Activated B cell treated with CpG ODN at 0.5 μM for 24 hours (primary cell): ENCODE results near the gene DEDD. TPM values are rescaled to one million over a fixed set of nuclear protein-coding genes. Genes with fewer than 3 reads are reported as not detected.

Source experiments
- ATAC-seq: fragments of 200-7000 bp; cut with Tn5 transposase; one replicate; pipeline ENCODE4 v1.10.0; 2021; ENCODE audit warnings: low read depth, mild to moderate bottlenecking, moderate library complexity
- CTCF ChIA-PET: fragments of 350-600 bp; sonication (Branson Sonifier 250); formaldehyde crosslinking; loops from one replicate; lab custom pipeline; 2021; ENCODE audit warnings: antibody characterized with exemption; lab: Charles Lee
- POLR2A ChIA-PET: fragments of 350-600 bp; sonication (Branson Sonifier 250); formaldehyde crosslinking; loops from one replicate; lab custom pipeline; 2021; ENCODE audit warnings: antibody characterized with exemption; lab: Charles Lee
- DNase-seq: peaks from one replicate; pipeline ENCODE4 v3.0.0; 2022
- H3K27ac Mint-ChIP-seq: one replicate; pipeline ENCODE4 v1.8.0; 2020; ENCODE audit warnings: mixed read lengths
- H3K27me3 Mint-ChIP-seq: one replicate; pipeline ENCODE4 v1.8.0; 2021; ENCODE audit warnings: mixed read lengths
- H3K36me3 Mint-ChIP-seq: one replicate; pipeline ENCODE4 v1.8.0; 2021; ENCODE audit warnings: low read depth, mixed read lengths
- H3K4me1 Mint-ChIP-seq: one replicate; pipeline ENCODE4 v1.8.0; 2021; ENCODE audit warnings: mixed read lengths
- H3K4me3 Mint-ChIP-seq: one replicate; pipeline ENCODE4 v1.8.0; 2020; ENCODE audit warnings: mild to moderate bottlenecking, mixed read lengths
- H3K9me3 Mint-ChIP-seq: one replicate; pipeline ENCODE4 v1.8.0; 2020; ENCODE audit warnings: mixed read lengths
- intact Hi-C: fragments of 100-400 bp; cut with micrococcal nuclease; formaldehyde crosslinking; loops from one replicate; pipeline ENCODE4 v1.15.1; 2024
- total RNA-seq: library from RNA; stranded (reverse); gene quantifications from 2 replicates; pipeline ENCODE4 v1.2.3, GENCODE V29; 2022
- TF ChIP-seq, protein P1 (sequence below): fragments of 200-600 bp; IDR thresholded peaks from one replicate; pipeline ENCODE4 v1.8.0; 2022; ENCODE audit warnings: antibody characterized with exemption, mild to moderate bottlenecking

Gene DEDD
- total RNA-seq, 1 donor from 2014 or later: 40.5 TPM

- TF ChIP-seq, protein P1, sequence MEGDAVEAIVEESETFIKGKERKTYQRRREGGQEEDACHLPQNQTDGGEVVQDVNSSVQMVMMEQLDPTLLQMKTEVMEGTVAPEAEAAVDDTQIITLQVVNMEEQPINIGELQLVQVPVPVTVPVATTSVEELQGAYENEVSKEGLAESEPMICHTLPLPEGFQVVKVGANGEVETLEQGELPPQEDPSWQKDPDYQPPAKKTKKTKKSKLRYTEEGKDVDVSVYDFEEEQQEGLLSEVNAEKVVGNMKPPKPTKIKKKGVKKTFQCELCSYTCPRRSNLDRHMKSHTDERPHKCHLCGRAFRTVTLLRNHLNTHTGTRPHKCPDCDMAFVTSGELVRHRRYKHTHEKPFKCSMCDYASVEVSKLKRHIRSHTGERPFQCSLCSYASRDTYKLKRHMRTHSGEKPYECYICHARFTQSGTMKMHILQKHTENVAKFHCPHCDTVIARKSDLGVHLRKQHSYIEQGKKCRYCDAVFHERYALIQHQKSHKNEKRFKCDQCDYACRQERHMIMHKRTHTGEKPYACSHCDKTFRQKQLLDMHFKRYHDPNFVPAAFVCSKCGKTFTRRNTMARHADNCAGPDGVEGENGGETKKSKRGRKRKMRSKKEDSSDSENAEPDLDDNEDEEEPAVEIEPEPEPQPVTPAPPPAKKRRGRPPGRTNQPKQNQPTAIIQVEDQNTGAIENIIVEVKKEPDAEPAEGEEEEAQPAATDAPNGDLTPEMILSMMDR: no peak
- ATAC-seq (no peak), DNase-seq (no peak)
- no peaks in the 10 kb centered on the region for H3K27me3 Mint-ChIP-seq
- H3K27ac Mint-ChIP-seq: no peak overlapping the region
- H3K9me3 Mint-ChIP-seq: no peaks in the 10 kb centered on the region
- peak overlapping the region; percentile 93 for H3K4me3 Mint-ChIP-seq
- intact Hi-C loops: loop anchor here (2.0 kb wide), 1 partner anchor 39 kb away; the partner anchor contains the start of genes NIT1 and PFDN2
- H3K36me3 Mint-ChIP-seq: peaks cover 56% of the 10 kb centered on the region
- H3K4me1 Mint-ChIP-seq: peaks cover 55% of the 10 kb centered on the region
- POLR2A ChIA-PET: interaction anchor here (0.7 to 3.2 kb wide), 7 partner anchors 8 to 90 kb away, joined by 3 to 13 read pairs (median 4); partner anchors contain the start of genes B4GALT3, DEDD, NDUFS2 and NIT1
- CTCF ChIA-PET: interaction anchor here (1.0 to 1.1 kb wide), 3 partner anchors 8 to 160 kb away, joined by 3 to 5 read pairs (median 3); partner anchors contain the start of gene PPOX
Observed at GRCh38 chr1:161157867-161158266, 25.4 kb upstream of the DEDD start.

GRCh38 chr1:161153682-161154337 is 21.3 kb upstream of the DEDD start, which contains the start of gene UFC1:
Gene UFC1 (plus strand): TSS chr1:161153978. CDS start chr1:161153998, 20 bp downstream.
- H3K4me1 Mint-ChIP-seq: peaks cover 21% of the 10 kb centered on the region
- ChIA-PET POLR2A (interaction anchor here (0.6 to 3.3 kb wide), 20 partner anchors 9 to 710 kb away, joined by 4 to 34 read pairs (median 6); partner anchors contain the start of genes ARHGAP30, B4GALT3, DEDD and F11R), CTCF (interaction anchor here (1.0 to 3.2 kb wide), 3 partner anchors 12 to 164 kb away, joined by 6 to 12 read pairs (median 7); partner anchors contain the start of gene PPOX)
- H3K36me3 Mint-ChIP-seq: peaks cover 29% of the 10 kb centered on the region
- ATAC-seq: peak; percentile 94
- peak within 1 kb of the TSS; percentile 100 for H3K27ac Mint-ChIP-seq
- no peaks in the 10 kb centered on the region for H3K27me3 Mint-ChIP-seq
- H3K9me3 Mint-ChIP-seq: no peaks in the 10 kb centered on the region
- TF ChIP-seq, protein P1: no peak
- peak within 1 kb of the TSS; percentile 99 for H3K4me3 Mint-ChIP-seq
- intact Hi-C loops: loop anchor here (1.0 kb wide), 4 partner anchors 12 to 85 kb away; partner anchors contain the start of genes ARHGAP30, DEDD and PPOX
- DNase-seq: peak; percentile 66

- Mint-ChIP-seq H3K9me3 (no peaks in the 10 kb centered on the region), H3K27me3 (no peaks in the 10 kb centered on the region), H3K4me3 (peak overlapping the region; percentile 99), H3K27ac (peak overlapping the region; percentile 100), H3K4me1 (peaks cover 19% of the 10 kb centered on the region), H3K36me3 (peaks cover 22% of the 10 kb centered on the region)
- POLR2A ChIA-PET: interaction anchor here (0.7 to 3.3 kb wide), 20 partner anchors 9 to 555 kb away, joined by 3 to 34 read pairs (median 6); partner anchors contain the start of genes ARHGAP30, B4GALT3, DEDD and F11R
- DNase-seq (no peak), ATAC-seq (peak; percentile 6)
- TF ChIP-seq, protein P1: no peak
- intact Hi-C loops: loop anchor here (1.0 kb wide), 4 partner anchors 13 to 84 kb away; partner anchors contain the start of genes ARHGAP30, DEDD and PPOX
- CTCF ChIA-PET: interaction anchor here (1.0 to 3.2 kb wide), 3 partner anchors 12 to 163 kb away, joined by 6 to 12 read pairs (median 7); partner anchors contain the start of gene PPOX
Observed at GRCh38 chr1:161153176-161153575, 20.7 kb upstream of the DEDD start.

- no peak overlapping the region for H3K4me3 Mint-ChIP-seq
- ATAC-seq: no peak
Observed at GRCh38 chr1:161145832-161146231, 13.4 kb upstream of the DEDD start.

More at GRCh38 chr1:161145832-161146231, 13.4 kb upstream of the DEDD start:
- no peaks in the 10 kb centered on the region for H3K9me3 Mint-ChIP-seq
- ChIA-PET POLR2A (interaction anchor here (0.8 kb wide), 1 partner anchor 9 kb away, joined by 3 read pairs; no protein-coding TSS in a partner anchor), CTCF (interaction anchor here (0.9 kb wide), 1 partner anchor 76 kb away, joined by 3 read pairs; the partner anchor contains the start of gene ARHGAP30)
- intact Hi-C loops: no loop called here
- H3K27ac Mint-ChIP-seq: no peak overlapping the region
- no peak for DNase-seq
- TF ChIP-seq, protein P1: no peak
- H3K36me3 Mint-ChIP-seq: no peaks in the 10 kb centered on the region
- no peaks in the 10 kb centered on the region for H3K27me3 Mint-ChIP-seq
- no peaks in the 10 kb centered on the region for H3K4me1 Mint-ChIP-seq
